Measurements from ENCODE around the gene INIP.

INIP gene

DNA sequence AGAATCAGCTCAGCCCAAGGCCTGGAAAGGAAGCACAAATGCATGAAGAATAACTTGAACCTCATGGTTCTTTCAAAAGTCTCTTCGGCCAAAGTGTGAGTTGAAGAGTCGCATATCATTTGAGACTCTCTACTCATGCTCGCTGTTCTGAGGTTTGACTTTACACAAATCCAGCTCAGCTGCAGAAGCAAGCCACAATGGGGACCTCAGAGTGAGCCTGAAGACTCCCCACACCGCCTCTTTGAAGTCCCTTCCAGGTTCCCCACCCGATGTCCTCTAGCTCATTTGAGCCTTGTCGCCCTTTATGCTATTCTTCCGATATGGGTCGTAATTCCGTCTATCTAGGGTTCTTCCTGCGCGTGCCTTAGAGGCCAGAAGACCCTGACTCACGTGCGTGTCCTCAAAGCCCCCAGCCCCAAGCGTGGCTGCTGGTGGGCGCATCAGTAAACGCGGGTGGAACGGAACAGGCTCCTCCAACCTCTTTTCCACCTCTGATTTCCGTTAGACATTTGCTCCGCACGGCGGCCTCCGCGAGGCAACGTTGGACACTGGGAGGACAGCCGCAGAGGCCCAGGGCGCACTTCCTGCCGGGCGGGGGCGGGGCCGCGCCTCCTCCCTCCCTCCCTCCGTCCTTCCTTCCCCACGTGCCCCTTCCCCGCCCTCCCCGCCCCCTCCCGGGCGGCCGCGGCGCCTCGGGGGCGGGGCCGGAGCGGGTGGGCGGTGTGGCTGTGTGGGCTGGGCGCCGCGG, 32.3 kb upstream of the INIP start, which contains the start of gene SNX30 (continued):
- TF ChIP-seq, protein P1, sequence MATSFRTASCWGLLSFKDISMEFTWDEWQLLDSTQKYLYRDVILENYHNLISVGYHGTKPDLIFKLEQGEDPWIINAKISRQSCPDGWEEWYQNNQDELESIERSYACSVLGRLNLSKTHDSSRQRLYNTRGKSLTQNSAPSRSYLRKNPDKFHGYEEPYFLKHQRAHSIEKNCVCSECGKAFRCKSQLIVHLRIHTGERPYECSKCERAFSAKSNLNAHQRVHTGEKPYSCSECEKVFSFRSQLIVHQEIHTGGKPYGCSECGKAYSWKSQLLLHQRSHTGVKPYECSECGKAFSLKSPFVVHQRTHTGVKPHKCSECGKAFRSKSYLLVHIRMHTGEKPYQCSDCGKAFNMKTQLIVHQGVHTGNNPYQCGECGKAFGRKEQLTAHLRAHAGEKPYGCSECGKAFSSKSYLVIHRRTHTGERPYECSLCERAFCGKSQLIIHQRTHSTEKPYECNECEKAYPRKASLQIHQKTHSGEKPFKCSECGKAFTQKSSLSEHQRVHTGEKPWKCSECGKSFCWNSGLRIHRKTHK (tag by site-specific recombination; IDR thresholded peaks at IDR 0.05): no peak
- TF ChIP-seq ZNF311 (tag by site-specific recombination; IDR thresholded peaks at IDR 0.05; ENCODE audit: borderline replicate concordance): no peak
- TF ChIP-seq ZNF174 (tag by site-specific recombination; IDR thresholded peaks at IDR 0.05): no peak
- TF ChIP-seq ZNF426 (tag by site-specific recombination; IDR thresholded peaks at IDR 0.05): no peak
- no peak for TF ChIP-seq OVOL3 (tag by site-specific recombination; IDR thresholded peaks at IDR 0.05)
- TF ChIP-seq ZNF596 (tag by site-specific recombination; IDR thresholded peaks at IDR 0.05): no peak
- no peak for TF ChIP-seq ZNF221 (tag by site-specific recombination; IDR thresholded peaks at IDR 0.05; ENCODE audit: borderline replicate concordance)
- TF ChIP-seq YY2 (tag by site-specific recombination; IDR thresholded peaks at IDR 0.05): no peak
- TF ChIP-seq, protein P2, sequence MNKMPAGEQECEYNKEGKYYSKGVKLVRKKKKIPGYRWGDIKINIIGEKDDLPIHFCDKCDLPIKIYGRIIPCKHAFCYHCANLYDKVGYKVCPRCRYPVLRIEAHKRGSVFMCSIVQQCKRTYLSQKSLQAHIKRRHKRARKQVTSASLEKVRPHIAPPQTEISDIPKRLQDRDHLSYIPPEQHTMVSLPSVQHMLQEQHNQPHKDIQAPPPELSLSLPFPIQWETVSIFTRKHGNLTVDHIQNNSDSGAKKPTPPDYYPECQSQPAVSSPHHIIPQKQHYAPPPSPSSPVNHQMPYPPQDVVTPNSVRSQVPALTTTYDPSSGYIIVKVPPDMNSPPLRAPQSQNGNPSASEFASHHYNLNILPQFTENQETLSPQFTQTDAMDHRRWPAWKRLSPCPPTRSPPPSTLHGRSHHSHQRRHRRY (tag by site-specific recombination; IDR thresholded peaks at IDR 0.05): no peak
- TF ChIP-seq, protein P3, sequence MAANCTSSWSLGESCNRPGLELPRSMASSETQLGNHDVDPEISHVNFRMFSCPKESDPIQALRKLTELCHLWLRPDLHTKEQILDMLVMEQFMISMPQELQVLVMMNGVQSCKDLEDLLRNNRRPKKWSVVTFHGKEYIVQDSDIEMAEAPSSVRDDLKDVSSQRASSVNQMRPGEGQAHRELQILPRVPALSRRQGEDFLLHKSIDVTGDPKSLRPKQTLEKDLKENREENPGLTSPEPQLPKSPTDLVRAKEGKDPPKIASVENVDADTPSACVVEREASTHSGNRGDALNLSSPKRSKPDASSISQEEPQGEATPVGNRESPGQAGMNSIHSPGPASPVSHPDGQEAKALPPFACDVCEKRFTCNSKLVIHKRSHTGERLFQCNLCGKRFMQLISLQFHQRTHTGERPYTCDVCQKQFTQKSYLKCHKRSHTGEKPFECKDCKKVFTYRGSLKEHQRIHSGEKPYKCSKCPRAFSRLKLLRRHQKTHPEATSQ (tag by site-specific recombination; IDR thresholded peaks at IDR 0.05): 0 out of 2 replicates have a peak, but pooled peaks have one; percentile 46
- peak; percentile 87 for TF ChIP-seq KLF10 (tag by site-specific recombination; IDR thresholded peaks at IDR 0.05)
- TF ChIP-seq, protein P4, sequence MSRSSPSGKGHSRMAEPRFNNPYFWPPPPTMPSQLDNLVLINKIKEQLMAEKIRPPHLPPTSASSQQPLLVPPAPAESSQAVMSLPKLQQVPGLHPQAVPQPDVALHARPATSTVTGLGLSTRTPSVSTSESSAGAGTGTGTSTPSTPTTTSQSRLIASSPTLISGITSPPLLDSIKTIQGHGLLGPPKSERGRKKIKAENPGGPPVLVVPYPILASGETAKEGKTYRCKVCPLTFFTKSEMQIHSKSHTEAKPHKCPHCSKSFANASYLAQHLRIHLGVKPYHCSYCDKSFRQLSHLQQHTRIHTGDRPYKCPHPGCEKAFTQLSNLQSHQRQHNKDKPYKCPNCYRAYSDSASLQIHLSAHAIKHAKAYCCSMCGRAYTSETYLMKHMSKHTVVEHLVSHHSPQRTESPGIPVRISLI (tag by site-specific recombination; IDR thresholded peaks at IDR 0.05): no peak
- TF ChIP-seq SCRT1 (tag by site-specific recombination; IDR thresholded peaks at IDR 0.05; ENCODE audit: borderline replicate concordance): no peak
- TF ChIP-seq ZNF341 (tag by site-specific recombination; IDR thresholded peaks at IDR 0.05; ENCODE audit: low read depth): peak; percentile 57
- TF ChIP-seq, protein P5, sequence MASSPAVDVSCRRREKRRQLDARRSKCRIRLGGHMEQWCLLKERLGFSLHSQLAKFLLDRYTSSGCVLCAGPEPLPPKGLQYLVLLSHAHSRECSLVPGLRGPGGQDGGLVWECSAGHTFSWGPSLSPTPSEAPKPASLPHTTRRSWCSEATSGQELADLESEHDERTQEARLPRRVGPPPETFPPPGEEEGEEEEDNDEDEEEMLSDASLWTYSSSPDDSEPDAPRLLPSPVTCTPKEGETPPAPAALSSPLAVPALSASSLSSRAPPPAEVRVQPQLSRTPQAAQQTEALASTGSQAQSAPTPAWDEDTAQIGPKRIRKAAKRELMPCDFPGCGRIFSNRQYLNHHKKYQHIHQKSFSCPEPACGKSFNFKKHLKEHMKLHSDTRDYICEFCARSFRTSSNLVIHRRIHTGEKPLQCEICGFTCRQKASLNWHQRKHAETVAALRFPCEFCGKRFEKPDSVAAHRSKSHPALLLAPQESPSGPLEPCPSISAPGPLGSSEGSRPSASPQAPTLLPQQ (tag by site-specific recombination; IDR thresholded peaks at IDR 0.05): peak; percentile 72; the same call in 1 of the 2 replicates
- no peak for TF ChIP-seq ZNF202 (tag by site-specific recombination; IDR thresholded peaks at IDR 0.05; ENCODE audit: borderline replicate concordance)
- TF ChIP-seq ZNF777 (tag by site-specific recombination; IDR thresholded peaks at IDR 0.05; ENCODE audit: borderline replicate concordance): no peak
- TF ChIP-seq ZNF423 (tag by site-specific recombination; IDR thresholded peaks at IDR 0.05): no peak
- TF ChIP-seq ZFP69B (tag by site-specific recombination; IDR thresholded peaks at IDR 0.05): no peak
- TF ChIP-seq ZNF10 (tag by site-specific recombination; IDR thresholded peaks at IDR 0.05): no peak
- no peak for TF ChIP-seq SALL2 (tag by site-specific recombination; IDR thresholded peaks at IDR 0.05; ENCODE audit: borderline replicate concordance)
- peak; percentile 47; the same call in 1 of the 2 replicates for TF ChIP-seq ZNF843 (tag by site-specific recombination; IDR thresholded peaks at IDR 0.05)
- TF ChIP-seq ZNF274 (IDR thresholded peaks at IDR 0.05; ENCODE audit: low read length): no peak
- no peak for TF ChIP-seq ZNF274 (tag by site-specific recombination; IDR thresholded peaks at IDR 0.05; ENCODE audit: borderline replicate concordance)
- TF ChIP-seq ZNF707 (tag by site-specific recombination; IDR thresholded peaks at IDR 0.05): no peak
- no peak for TF ChIP-seq ZNF785 (tag by site-specific recombination; IDR thresholded peaks at IDR 0.05)
- no peak for TF ChIP-seq ZNF571 (tag by site-specific recombination; IDR thresholded peaks at IDR 0.05)
- 0 out of 2 replicates have a peak, but pooled peaks have one; percentile 51 for TF ChIP-seq ZNF610 (tag by site-specific recombination; IDR thresholded peaks at IDR 0.05; ENCODE audit: borderline replicate concordance)
- TF ChIP-seq ZNF670 (tag by site-specific recombination; IDR thresholded peaks at IDR 0.05; ENCODE audit: low read depth): no peak
- TF ChIP-seq KLF1 (tag by site-specific recombination; IDR thresholded peaks at IDR 0.05): peak; percentile 38
- peak; percentile 34; the same call in 1 of the 2 replicates for TF ChIP-seq KLF7 (tag by site-specific recombination; IDR thresholded peaks at IDR 0.05; ENCODE audit: borderline replicate concordance)
- TF ChIP-seq, protein P6, sequence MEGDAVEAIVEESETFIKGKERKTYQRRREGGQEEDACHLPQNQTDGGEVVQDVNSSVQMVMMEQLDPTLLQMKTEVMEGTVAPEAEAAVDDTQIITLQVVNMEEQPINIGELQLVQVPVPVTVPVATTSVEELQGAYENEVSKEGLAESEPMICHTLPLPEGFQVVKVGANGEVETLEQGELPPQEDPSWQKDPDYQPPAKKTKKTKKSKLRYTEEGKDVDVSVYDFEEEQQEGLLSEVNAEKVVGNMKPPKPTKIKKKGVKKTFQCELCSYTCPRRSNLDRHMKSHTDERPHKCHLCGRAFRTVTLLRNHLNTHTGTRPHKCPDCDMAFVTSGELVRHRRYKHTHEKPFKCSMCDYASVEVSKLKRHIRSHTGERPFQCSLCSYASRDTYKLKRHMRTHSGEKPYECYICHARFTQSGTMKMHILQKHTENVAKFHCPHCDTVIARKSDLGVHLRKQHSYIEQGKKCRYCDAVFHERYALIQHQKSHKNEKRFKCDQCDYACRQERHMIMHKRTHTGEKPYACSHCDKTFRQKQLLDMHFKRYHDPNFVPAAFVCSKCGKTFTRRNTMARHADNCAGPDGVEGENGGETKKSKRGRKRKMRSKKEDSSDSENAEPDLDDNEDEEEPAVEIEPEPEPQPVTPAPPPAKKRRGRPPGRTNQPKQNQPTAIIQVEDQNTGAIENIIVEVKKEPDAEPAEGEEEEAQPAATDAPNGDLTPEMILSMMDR (tag by site-specific recombination; IDR thresholded peaks at IDR 0.05): peak; percentile 51; the same call in 1 of the 2 replicates
